GM23338 (cell line): ENCODE measurements around the gene MORN2. TPM values are rescaled to one million over a fixed set of nuclear protein-coding genes. Genes with fewer than 3 reads are reported as not detected.

Experiments
- ATAC-seq: fragments of 200-7000 bp; cut with Tn5 transposase; 3 replicates; pipeline ENCODE4 v1.9.1; 2020
- DNase-seq: peaks from one replicate; pipeline ENCODE4 v3.0.0-alpha.2; 2015; ENCODE audit warnings: low spot score
- H2AFZ ChIP-seq: fragments of 200-600 bp; sonication (generic); 2 replicates; pipeline ENCODE4 v1.8.0; 2016; ENCODE audit warnings: antibody characterized with exemption, mild to moderate bottlenecking, moderate library complexity
- H3F3A ChIP-seq: fragments of 200-600 bp; sonication (generic); replicated peaks from 2 replicates; pipeline ENCODE4 v1.8.0; 2017; ENCODE audit warnings: antibody characterized with exemption, mixed run types, low read depth
- H3K27ac ChIP-seq: fragments of 200-600 bp; sonication (generic); 2 replicates; pipeline ENCODE4 v1.6.1; 2016; ENCODE audit warnings: low read depth
- H3K27me3 ChIP-seq: fragments of 200-600 bp; sonication (generic); 2 replicates; pipeline ENCODE4 v1.8.0; 2016; ENCODE audit warnings: mild to moderate bottlenecking, mixed run types, moderate library complexity; ENCODE audit not compliant: insufficient read depth
- H3K36me3 ChIP-seq: fragments of 200-600 bp; sonication (generic); 2 replicates; pipeline ENCODE4 v1.8.0; 2016; ENCODE audit warnings: mild to moderate bottlenecking; ENCODE audit not compliant: insufficient read depth
- H3K4me1 ChIP-seq: fragments of 200-600 bp; sonication (generic); 2 replicates; pipeline ENCODE4 v1.8.0; 2016; ENCODE audit warnings: mild to moderate bottlenecking, moderate library complexity; ENCODE audit not compliant: insufficient read depth
- H3K4me2 ChIP-seq: fragments of 200-600 bp; sonication (generic); 2 replicates; pipeline ENCODE4 v1.7.1; 2017; ENCODE audit warnings: mixed run types
- H3K4me3 ChIP-seq: fragments of 200-600 bp; sonication (generic); 2 replicates; pipeline ENCODE4 v1.6.1; 2016; ENCODE audit warnings: mixed run types
- H3K79me2 ChIP-seq: fragments of 200-600 bp; sonication (generic); replicated peaks from 2 replicates; pipeline ENCODE4 v1.8.0; 2017; ENCODE audit warnings: mild to moderate bottlenecking; ENCODE audit not compliant: insufficient read depth
- H3K9me2 ChIP-seq: fragments of 200-600 bp; sonication (generic); 2 replicates; pipeline ENCODE4 v1.8.0; 2017; ENCODE audit not compliant: insufficient read depth
- H4K20me1 ChIP-seq: fragments of 200-600 bp; sonication (generic); replicated peaks from 2 replicates; pipeline ENCODE4 v1.8.0; 2017; ENCODE audit warnings: mild to moderate bottlenecking; ENCODE audit not compliant: insufficient read depth
- H3K27ac Mint-ChIP-seq: 2 replicates; pipeline ENCODE4 v1.8.0; 2020; ENCODE audit warnings: inconsistent platforms, mild to moderate bottlenecking, moderate library complexity, mixed read lengths
- H3K27me3 Mint-ChIP-seq: 3 replicates; pipeline ENCODE4 v1.8.0; 2022; ENCODE audit warnings: low read depth, mild to moderate bottlenecking, moderate library complexity, mixed read lengths, inconsistent platforms; ENCODE audit not compliant: insufficient read depth, poor library complexity
- H3K36me3 Mint-ChIP-seq: 3 replicates; pipeline ENCODE4 v1.8.0; 2021; ENCODE audit warnings: low read depth, mild to moderate bottlenecking, inconsistent platforms, moderate library complexity, mixed read lengths
- H3K4me1 Mint-ChIP-seq: 3 replicates; pipeline ENCODE4 v1.8.0; 2020; ENCODE audit warnings: mild to moderate bottlenecking, inconsistent platforms, mixed read lengths
- H3K4me3 Mint-ChIP-seq: 3 replicates; pipeline ENCODE4 v1.8.0; 2021; ENCODE audit warnings: moderate library complexity, mild to moderate bottlenecking, inconsistent platforms, mixed read lengths
- H3K9me3 Mint-ChIP-seq: 3 replicates; pipeline ENCODE4 v1.8.0; 2020; ENCODE audit warnings: moderate library complexity, mild to moderate bottlenecking, inconsistent platforms, mixed read lengths
- CREB1 ChIP-seq: fragments of 250-450 bp; sonication (Bioruptor Pico); IDR thresholded peaks from 2 replicates; pipeline ENCODE4 v1.5.0; 2020; ENCODE audit warnings: low read depth, mild to moderate bottlenecking, moderate library complexity
- EZH2phosphoT487 ChIP-seq: fragments of 200-600 bp; sonication (generic); IDR thresholded peaks from one replicate; pipeline ENCODE4 v1.8.1; 2018; ENCODE audit warnings: antibody characterized with exemption; ENCODE audit not compliant: unreplicated experiment
- NANOG ChIP-seq: IDR thresholded peaks from 2 replicates; pipeline ENCODE4 v1.6.1; 2016; ENCODE audit warnings: antibody characterized with exemption, borderline replicate concordance
- POLR2AphosphoS5 ChIP-seq: IDR thresholded peaks from 2 replicates; pipeline ENCODE4 v1.6.1; 2016; ENCODE audit warnings: antibody characterized with exemption, low read depth
- REST ChIP-seq: IDR thresholded peaks from one replicate; pipeline ENCODE4 v1.6.1; 2018; ENCODE audit warnings: antibody characterized with exemption; ENCODE audit not compliant: unreplicated experiment
- STAT1 ChIP-seq: IDR thresholded peaks from one replicate; pipeline ENCODE4 v1.6.1; 2016; ENCODE audit warnings: antibody characterized with exemption; ENCODE audit not compliant: unreplicated experiment
- ZNF114 ChIP-seq: fragments of 250-450 bp; sonication (Bioruptor Pico); IDR thresholded peaks from 2 replicates; pipeline ENCODE4 v1.5.0; 2020; ENCODE audit warnings: mild to moderate bottlenecking, moderate library complexity
- ZNF331 ChIP-seq: fragments of 250-450 bp; sonication (Bioruptor Pico); IDR thresholded peaks from 2 replicates; pipeline ENCODE4 v1.5.0; 2020; ENCODE audit warnings: low read depth, mild to moderate bottlenecking, moderate library complexity
- ZNF462 ChIP-seq: fragments of 250-450 bp; sonication (Bioruptor Pico); IDR thresholded peaks from 2 replicates; pipeline ENCODE4 v1.5.0; 2020; ENCODE audit warnings: mild to moderate bottlenecking, moderate library complexity
- polyA plus RNA-seq: library from polyadenylated mRNA; unstranded; fragments of >200 nt; fragmentation: Nextera tagmentation; extraction: Ambion mirVana; gene quantifications from 2 replicates; pipeline ENCODE4 v1.2.1, GENCODE V29; 2016
- total RNA-seq: library from RNA; depleted of rRNA; stranded (reverse); fragments of >200 nt; shearing (Covaris generic); gene quantifications from 2 replicates; pipeline ENCODE4 v1.2.3, GENCODE V29; 2014
- TF ChIP-seq, protein P1 (sequence below), 2 experiments: fragments of 200-600 bp in 1 of 2; sonication (generic) in 1 of 2; conservative IDR thresholded peaks; 2 replicates each; pipeline versions ENCODE4 v1.5.1 to v1.6.1; 2016 to 2017; ENCODE audit warnings: antibody characterized with exemption in 2 of 2, low read depth in 2 of 2, mild to moderate bottlenecking in 2 of 2, moderate library complexity in 1 of 2
- TF ChIP-seq, protein P2 (sequence below): IDR thresholded peaks from 2 replicates; pipeline ENCODE4 v1.6.1; 2016; ENCODE audit warnings: antibody characterized with exemption

Gene MORN2
- total and polyA plus RNA-seq, 2 experiments from 2014 or later = 7.6 to 45.2 TPM

DNA sequence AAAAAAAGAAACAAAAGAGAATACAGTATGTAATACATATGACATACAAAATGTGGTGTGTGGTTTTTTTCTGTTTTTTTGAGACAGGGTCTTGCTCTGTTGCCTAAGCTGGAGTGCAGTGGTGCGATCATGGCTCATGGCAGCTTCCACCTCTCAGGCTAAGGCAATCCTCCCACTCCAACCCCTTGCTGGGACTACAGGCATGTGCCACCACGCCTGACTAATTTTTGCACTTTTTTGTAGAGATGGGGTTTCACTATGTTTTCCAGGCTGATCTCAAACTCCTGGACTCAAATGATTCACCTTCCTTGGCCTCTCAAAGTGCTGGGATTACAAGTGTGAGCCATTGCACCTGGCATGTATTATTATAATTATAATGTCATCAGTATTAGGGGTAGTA lies 39.0 kb upstream of the MORN2 start:
- H3K4me3 ChIP-seq = no peak overlapping the region
- H3K9me2 ChIP-seq = no peaks in the 10 kb centered on the region
- H3K27ac Mint-ChIP-seq = no peak overlapping the region
- no peak overlapping the region for H3K4me3 Mint-ChIP-seq
- no peak for DNase-seq
- H3K4me2 ChIP-seq = no peak overlapping the region
- ATAC-seq = no peak
- no peaks in the 10 kb centered on the region for H3K27me3 Mint-ChIP-seq
- H3K36me3 ChIP-seq = peaks cover 4% of the 10 kb centered on the region
- H3K4me1 Mint-ChIP-seq = no peaks in the 10 kb centered on the region
- H2AFZ ChIP-seq = no peak overlapping the region
- no peaks in the 10 kb centered on the region for H3F3A ChIP-seq
- peaks cover 16% of the 10 kb centered on the region for H3K36me3 Mint-ChIP-seq
- no peaks in the 10 kb centered on the region for H3K4me1 ChIP-seq
- H4K20me1 ChIP-seq = 0 out of 2 replicates have a peak, but pooled peaks cover 3% of the 10 kb centered on the region
- TF ChIP-seq STAT1 (no peak), ZNF331 (no peak), CREB1 (CRISPR knock-in tag) (no peak), ZNF114 (CRISPR knock-in tag) (no peak), EZH2phosphoT487 (no peak), REST (no peak), NANOG (no peak), ZNF462 (CRISPR knock-in tag) (no peak), POLR2AphosphoS5 (no peak)
- TF ChIP-seq, protein P1, sequence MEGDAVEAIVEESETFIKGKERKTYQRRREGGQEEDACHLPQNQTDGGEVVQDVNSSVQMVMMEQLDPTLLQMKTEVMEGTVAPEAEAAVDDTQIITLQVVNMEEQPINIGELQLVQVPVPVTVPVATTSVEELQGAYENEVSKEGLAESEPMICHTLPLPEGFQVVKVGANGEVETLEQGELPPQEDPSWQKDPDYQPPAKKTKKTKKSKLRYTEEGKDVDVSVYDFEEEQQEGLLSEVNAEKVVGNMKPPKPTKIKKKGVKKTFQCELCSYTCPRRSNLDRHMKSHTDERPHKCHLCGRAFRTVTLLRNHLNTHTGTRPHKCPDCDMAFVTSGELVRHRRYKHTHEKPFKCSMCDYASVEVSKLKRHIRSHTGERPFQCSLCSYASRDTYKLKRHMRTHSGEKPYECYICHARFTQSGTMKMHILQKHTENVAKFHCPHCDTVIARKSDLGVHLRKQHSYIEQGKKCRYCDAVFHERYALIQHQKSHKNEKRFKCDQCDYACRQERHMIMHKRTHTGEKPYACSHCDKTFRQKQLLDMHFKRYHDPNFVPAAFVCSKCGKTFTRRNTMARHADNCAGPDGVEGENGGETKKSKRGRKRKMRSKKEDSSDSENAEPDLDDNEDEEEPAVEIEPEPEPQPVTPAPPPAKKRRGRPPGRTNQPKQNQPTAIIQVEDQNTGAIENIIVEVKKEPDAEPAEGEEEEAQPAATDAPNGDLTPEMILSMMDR (conservative IDR thresholded peaks at IDR 0.05; ENCODE audit: low read depth in 2 of 2) = no peak
- TF ChIP-seq, protein P2, sequence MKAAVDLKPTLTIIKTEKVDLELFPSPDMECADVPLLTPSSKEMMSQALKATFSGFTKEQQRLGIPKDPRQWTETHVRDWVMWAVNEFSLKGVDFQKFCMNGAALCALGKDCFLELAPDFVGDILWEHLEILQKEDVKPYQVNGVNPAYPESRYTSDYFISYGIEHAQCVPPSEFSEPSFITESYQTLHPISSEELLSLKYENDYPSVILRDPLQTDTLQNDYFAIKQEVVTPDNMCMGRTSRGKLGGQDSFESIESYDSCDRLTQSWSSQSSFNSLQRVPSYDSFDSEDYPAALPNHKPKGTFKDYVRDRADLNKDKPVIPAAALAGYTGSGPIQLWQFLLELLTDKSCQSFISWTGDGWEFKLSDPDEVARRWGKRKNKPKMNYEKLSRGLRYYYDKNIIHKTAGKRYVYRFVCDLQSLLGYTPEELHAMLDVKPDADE = no peak
- H3K79me2 ChIP-seq = no peaks in the 10 kb centered on the region
- H3K27ac ChIP-seq = no peak overlapping the region
- no peaks in the 10 kb centered on the region for H3K27me3 ChIP-seq
- no peaks in the 10 kb centered on the region for H3K9me3 Mint-ChIP-seq
